Measurements from ENCODE around the gene GFY. TPM values are rescaled to one million over a fixed set of nuclear protein-coding genes. Genes with fewer than 3 reads are reported as not detected.

Gene GFY
- total and polyA plus RNA-seq, 9 of the 15 experiments (the other 6 are each of a cell fraction or from before 2014, with no cell fraction given) = 0.06 to 0.40 (median 0.19) TPM; not detected in 3

DNA sequence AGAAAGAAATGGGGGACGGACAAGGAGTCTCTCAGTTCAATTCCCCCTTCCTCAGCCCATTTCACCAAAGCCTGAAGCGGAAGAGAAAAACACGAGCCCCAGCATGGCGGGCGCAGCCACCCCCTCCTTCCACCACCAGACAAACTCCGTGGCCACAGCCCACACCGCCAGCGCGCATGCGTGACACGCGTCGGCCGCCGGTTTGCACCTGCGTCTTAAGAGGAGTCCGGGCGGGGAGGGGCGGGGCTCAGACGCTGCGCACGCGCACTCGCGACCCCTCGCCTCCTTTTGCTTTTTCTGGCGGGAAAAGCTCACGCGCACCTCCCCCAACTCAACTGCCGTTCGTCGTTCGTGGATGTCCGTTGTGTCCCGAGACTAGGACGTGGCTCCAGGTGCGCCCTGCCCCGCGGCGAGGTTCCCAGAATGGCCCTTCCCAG lies 37.2 kb upstream of the GFY start, which contains the start of gene KASH5 (continued):
- no peak for TF ChIP-seq U2AF2 (optimal IDR thresholded peaks at IDR 0.05; ENCODE audit: low read depth, low read length)
- TF ChIP-seq, protein P1, sequence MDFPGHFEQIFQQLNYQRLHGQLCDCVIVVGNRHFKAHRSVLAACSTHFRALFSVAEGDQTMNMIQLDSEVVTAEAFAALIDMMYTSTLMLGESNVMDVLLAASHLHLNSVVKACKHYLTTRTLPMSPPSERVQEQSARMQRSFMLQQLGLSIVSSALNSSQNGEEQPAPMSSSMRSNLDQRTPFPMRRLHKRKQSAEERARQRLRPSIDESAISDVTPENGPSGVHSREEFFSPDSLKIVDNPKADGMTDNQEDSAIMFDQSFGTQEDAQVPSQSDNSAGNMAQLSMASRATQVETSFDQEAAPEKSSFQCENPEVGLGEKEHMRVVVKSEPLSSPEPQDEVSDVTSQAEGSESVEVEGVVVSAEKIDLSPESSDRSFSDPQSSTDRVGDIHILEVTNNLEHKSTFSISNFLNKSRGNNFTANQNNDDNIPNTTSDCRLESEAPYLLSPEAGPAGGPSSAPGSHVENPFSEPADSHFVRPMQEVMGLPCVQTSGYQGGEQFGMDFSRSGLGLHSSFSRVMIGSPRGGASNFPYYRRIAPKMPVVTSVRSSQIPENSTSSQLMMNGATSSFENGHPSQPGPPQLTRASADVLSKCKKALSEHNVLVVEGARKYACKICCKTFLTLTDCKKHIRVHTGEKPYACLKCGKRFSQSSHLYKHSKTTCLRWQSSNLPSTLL (IDR thresholded peaks at IDR 0.05) = no peak
- no peak for TF ChIP-seq ZNF830 (CRISPR knock-in tag; IDR thresholded peaks at IDR 0.05)
- TF ChIP-seq TGIF2 (CRISPR knock-in tag; IDR thresholded peaks at IDR 0.05) = no peak
- TF ChIP-seq, protein P2, sequence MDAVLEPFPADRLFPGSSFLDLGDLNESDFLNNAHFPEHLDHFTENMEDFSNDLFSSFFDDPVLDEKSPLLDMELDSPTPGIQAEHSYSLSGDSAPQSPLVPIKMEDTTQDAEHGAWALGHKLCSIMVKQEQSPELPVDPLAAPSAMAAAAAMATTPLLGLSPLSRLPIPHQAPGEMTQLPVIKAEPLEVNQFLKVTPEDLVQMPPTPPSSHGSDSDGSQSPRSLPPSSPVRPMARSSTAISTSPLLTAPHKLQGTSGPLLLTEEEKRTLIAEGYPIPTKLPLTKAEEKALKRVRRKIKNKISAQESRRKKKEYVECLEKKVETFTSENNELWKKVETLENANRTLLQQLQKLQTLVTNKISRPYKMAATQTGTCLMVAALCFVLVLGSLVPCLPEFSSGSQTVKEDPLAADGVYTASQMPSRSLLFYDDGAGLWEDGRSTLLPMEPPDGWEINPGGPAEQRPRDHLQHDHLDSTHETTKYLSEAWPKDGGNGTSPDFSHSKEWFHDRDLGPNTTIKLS (IDR thresholded peaks at IDR 0.05; ENCODE audit: borderline replicate concordance, low read depth) = no peak
- TF ChIP-seq MEF2A (IDR thresholded peaks at IDR 0.05; ENCODE audit: control insufficient read depth, low read depth, low read length) = no peak
- TF ChIP-seq ARID1B (IDR thresholded peaks at IDR 0.05) = no peak
- TF ChIP-seq, protein P3, sequence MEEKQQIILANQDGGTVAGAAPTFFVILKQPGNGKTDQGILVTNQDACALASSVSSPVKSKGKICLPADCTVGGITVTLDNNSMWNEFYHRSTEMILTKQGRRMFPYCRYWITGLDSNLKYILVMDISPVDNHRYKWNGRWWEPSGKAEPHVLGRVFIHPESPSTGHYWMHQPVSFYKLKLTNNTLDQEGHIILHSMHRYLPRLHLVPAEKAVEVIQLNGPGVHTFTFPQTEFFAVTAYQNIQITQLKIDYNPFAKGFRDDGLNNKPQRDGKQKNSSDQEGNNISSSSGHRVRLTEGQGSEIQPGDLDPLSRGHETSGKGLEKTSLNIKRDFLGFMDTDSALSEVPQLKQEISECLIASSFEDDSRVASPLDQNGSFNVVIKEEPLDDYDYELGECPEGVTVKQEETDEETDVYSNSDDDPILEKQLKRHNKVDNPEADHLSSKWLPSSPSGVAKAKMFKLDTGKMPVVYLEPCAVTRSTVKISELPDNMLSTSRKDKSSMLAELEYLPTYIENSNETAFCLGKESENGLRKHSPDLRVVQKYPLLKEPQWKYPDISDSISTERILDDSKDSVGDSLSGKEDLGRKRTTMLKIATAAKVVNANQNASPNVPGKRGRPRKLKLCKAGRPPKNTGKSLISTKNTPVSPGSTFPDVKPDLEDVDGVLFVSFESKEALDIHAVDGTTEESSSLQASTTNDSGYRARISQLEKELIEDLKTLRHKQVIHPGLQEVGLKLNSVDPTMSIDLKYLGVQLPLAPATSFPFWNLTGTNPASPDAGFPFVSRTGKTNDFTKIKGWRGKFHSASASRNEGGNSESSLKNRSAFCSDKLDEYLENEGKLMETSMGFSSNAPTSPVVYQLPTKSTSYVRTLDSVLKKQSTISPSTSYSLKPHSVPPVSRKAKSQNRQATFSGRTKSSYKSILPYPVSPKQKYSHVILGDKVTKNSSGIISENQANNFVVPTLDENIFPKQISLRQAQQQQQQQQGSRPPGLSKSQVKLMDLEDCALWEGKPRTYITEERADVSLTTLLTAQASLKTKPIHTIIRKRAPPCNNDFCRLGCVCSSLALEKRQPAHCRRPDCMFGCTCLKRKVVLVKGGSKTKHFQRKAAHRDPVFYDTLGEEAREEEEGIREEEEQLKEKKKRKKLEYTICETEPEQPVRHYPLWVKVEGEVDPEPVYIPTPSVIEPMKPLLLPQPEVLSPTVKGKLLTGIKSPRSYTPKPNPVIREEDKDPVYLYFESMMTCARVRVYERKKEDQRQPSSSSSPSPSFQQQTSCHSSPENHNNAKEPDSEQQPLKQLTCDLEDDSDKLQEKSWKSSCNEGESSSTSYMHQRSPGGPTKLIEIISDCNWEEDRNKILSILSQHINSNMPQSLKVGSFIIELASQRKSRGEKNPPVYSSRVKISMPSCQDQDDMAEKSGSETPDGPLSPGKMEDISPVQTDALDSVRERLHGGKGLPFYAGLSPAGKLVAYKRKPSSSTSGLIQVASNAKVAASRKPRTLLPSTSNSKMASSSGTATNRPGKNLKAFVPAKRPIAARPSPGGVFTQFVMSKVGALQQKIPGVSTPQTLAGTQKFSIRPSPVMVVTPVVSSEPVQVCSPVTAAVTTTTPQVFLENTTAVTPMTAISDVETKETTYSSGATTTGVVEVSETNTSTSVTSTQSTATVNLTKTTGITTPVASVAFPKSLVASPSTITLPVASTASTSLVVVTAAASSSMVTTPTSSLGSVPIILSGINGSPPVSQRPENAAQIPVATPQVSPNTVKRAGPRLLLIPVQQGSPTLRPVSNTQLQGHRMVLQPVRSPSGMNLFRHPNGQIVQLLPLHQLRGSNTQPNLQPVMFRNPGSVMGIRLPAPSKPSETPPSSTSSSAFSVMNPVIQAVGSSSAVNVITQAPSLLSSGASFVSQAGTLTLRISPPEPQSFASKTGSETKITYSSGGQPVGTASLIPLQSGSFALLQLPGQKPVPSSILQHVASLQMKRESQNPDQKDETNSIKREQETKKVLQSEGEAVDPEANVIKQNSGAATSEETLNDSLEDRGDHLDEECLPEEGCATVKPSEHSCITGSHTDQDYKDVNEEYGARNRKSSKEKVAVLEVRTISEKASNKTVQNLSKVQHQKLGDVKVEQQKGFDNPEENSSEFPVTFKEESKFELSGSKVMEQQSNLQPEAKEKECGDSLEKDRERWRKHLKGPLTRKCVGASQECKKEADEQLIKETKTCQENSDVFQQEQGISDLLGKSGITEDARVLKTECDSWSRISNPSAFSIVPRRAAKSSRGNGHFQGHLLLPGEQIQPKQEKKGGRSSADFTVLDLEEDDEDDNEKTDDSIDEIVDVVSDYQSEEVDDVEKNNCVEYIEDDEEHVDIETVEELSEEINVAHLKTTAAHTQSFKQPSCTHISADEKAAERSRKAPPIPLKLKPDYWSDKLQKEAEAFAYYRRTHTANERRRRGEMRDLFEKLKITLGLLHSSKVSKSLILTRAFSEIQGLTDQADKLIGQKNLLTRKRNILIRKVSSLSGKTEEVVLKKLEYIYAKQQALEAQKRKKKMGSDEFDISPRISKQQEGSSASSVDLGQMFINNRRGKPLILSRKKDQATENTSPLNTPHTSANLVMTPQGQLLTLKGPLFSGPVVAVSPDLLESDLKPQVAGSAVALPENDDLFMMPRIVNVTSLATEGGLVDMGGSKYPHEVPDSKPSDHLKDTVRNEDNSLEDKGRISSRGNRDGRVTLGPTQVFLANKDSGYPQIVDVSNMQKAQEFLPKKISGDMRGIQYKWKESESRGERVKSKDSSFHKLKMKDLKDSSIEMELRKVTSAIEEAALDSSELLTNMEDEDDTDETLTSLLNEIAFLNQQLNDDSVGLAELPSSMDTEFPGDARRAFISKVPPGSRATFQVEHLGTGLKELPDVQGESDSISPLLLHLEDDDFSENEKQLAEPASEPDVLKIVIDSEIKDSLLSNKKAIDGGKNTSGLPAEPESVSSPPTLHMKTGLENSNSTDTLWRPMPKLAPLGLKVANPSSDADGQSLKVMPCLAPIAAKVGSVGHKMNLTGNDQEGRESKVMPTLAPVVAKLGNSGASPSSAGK (IDR thresholded peaks at IDR 0.05) = peak; percentile 95
- TF ChIP-seq, protein P4, sequence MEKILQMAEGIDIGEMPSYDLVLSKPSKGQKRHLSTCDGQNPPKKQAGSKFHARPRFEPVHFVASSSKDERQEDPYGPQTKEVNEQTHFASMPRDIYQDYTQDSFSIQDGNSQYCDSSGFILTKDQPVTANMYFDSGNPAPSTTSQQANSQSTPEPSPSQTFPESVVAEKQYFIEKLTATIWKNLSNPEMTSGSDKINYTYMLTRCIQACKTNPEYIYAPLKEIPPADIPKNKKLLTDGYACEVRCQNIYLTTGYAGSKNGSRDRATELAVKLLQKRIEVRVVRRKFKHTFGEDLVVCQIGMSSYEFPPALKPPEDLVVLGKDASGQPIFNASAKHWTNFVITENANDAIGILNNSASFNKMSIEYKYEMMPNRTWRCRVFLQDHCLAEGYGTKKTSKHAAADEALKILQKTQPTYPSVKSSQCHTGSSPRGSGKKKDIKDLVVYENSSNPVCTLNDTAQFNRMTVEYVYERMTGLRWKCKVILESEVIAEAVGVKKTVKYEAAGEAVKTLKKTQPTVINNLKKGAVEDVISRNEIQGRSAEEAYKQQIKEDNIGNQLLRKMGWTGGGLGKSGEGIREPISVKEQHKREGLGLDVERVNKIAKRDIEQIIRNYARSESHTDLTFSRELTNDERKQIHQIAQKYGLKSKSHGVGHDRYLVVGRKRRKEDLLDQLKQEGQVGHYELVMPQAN (IDR thresholded peaks at IDR 0.05; ENCODE audit: borderline replicate concordance) = no peak
- no peak for TF ChIP-seq PCBP1 (IDR thresholded peaks at IDR 0.05; ENCODE audit: low read depth, low read length, poor library complexity, severe bottlenecking)
- no peak for TF ChIP-seq GATAD2B (IDR thresholded peaks at IDR 0.05; ENCODE audit: borderline replicate concordance)
